Keratinocyte (primary cell): ENCODE measurements around the gene DIDO1. TPM values are rescaled to one million over a fixed set of nuclear protein-coding genes. Genes with fewer than 3 reads are reported as not detected.

Experiments used
- DNase-seq: peaks from one replicate; pipeline ENCODE4 v3.0.0-alpha.2; 2011; ENCODE audit warnings: low read depth, missing footprints, low spot score
- FAIRE-seq: peaks from 2 replicates; lab custom pipeline; 2011; peaks lifted over from hg19 to GRCh38; lab: Jason Lieb, UNC
- H2AFZ ChIP-seq: 2 replicates; pipeline ENCODE4 v1.6.0; 2012; ENCODE audit warnings: low read length, control low read depth, inconsistent platforms; ENCODE audit not compliant: control insufficient read depth
- H3K27ac ChIP-seq: 2 replicates; pipeline ENCODE4 v1.5.1; 2011; ENCODE audit warnings: low read length; ENCODE audit not compliant: control insufficient read depth, insufficient read depth
- H3K27me3 ChIP-seq: 3 replicates; pipeline ENCODE4 v1.6.0; 2011; ENCODE audit warnings: low read length; ENCODE audit not compliant: control insufficient read depth, insufficient read depth; ENCODE audit errors: extremely low read depth
- H3K36me3 ChIP-seq, 2 experiments: 2 replicates in 1 of 2; 3 replicates in 1 of 2; pipeline ENCODE4 v1.5.1; 2011; ENCODE audit warnings: low read length in 2 of 2, mild to moderate bottlenecking in 1 of 2; ENCODE audit not compliant: control insufficient read depth in 2 of 2, insufficient read depth in 2 of 2; ENCODE audit errors: extremely low read depth in 1 of 2
- H3K4me1 ChIP-seq: 3 replicates; pipeline ENCODE4 v1.5.1; 2011; ENCODE audit warnings: low read length; ENCODE audit not compliant: control insufficient read depth, insufficient read depth; ENCODE audit errors: extremely low read depth
- H3K4me2 ChIP-seq: 3 replicates; pipeline ENCODE4 v1.6.0; 2011; ENCODE audit warnings: low read depth, low read length; ENCODE audit not compliant: control insufficient read depth, insufficient read depth; ENCODE audit errors: extremely low read depth
- H3K4me3 ChIP-seq, 3 experiments: fragments of 200-600 bp in 1 of 3; sonication (generic) in 1 of 3; 2 replicates in 2 of 3; 3 replicates in 1 of 3; pipeline ENCODE4 v1.5.1; 2011 to 2016; ENCODE audit warnings: low read length in 3 of 3, mild to moderate bottlenecking in 3 of 3, control low read depth in 2 of 3, inconsistent platforms in 1 of 3, low read depth in 1 of 3, mixed read lengths in 1 of 3, mixed run types in 1 of 3, moderate library complexity in 1 of 3; ENCODE audit not compliant: control insufficient read depth in 2 of 3, insufficient read depth in 2 of 3; ENCODE audit errors: extremely low read depth in 1 of 3
- H3K79me2 ChIP-seq: 2 replicates; pipeline ENCODE4 v1.6.0; 2012; ENCODE audit warnings: low read length; ENCODE audit not compliant: control insufficient read depth, insufficient read depth
- H3K9ac ChIP-seq: 3 replicates; pipeline ENCODE4 v1.6.0; 2011; ENCODE audit warnings: low read length; ENCODE audit not compliant: control insufficient read depth, insufficient read depth; ENCODE audit errors: extremely low read depth
- H3K9me1 ChIP-seq: 3 replicates; pipeline ENCODE4 v1.6.0; 2011; ENCODE audit warnings: low read length; ENCODE audit not compliant: control insufficient read depth, insufficient read depth; ENCODE audit errors: extremely low read depth
- H3K9me3 ChIP-seq: 2 replicates; pipeline ENCODE4 v1.5.1; 2012; ENCODE audit warnings: low read depth, low read length; ENCODE audit not compliant: control insufficient read depth
- H4K20me1 ChIP-seq: 3 replicates; pipeline ENCODE4 v1.6.0; 2011; ENCODE audit warnings: low read length; ENCODE audit not compliant: control insufficient read depth, insufficient read depth; ENCODE audit errors: extremely low read depth
- CTCF ChIP-seq, 3 experiments: IDR thresholded peaks in 1 of 3; conservative IDR thresholded peaks in 1 of 3; optimal IDR thresholded peaks in 1 of 3; 2 replicates in 2 of 3; 3 replicates in 1 of 3; pipeline versions ENCODE3 to v1.5.1; 2011; ENCODE audit warnings: low read length in 3 of 3, mild to moderate bottlenecking in 3 of 3, moderate library complexity in 2 of 3, control low read depth in 1 of 3, inconsistent platforms in 1 of 3; ENCODE audit not compliant: insufficient read depth in 2 of 3; ENCODE audit errors: extremely low read depth in 1 of 3
- EZH2 ChIP-seq: IDR thresholded peaks from one replicate; pipeline ENCODE4 v1.6.1; 2012; ENCODE audit warnings: inconsistent platforms, mild to moderate bottlenecking, low read length, moderate library complexity
- dilution Hi-C: fragments of 300-500 bp; cut with MboI; formaldehyde crosslinking; loops from one replicate; pipeline ENCODE4 v1.7.0; 2020; ENCODE audit warnings: low sequenced_read_pairs; ENCODE audit not compliant: extremely low pct_ligation_motif_present
- polyA plus RNA-seq, 5 experiments: library from polyadenylated mRNA; depleted of rRNA in 3 of 5; stranded (reverse) in 3 of 5; stranded (forward) in 1 of 5; unstranded in 1 of 5; fragments of >200 nt; gene quantifications; 1 replicate in 1 of 5; 2 replicates in 3 of 5; 3 replicates in 1 of 5; pipeline versions ENCODE4 v1.2.1 to v1.2.3, GENCODE V29; 2011 to 2012; ENCODE audit warnings: missing spikeins in 2 of 5, low read depth in 1 of 5, low replicate concordance in 1 of 5

DIDO1 gene
- polyA plus RNA-seq, 1 donor (not counting 4 experiments of a cell fraction or from before 2014, with no cell fraction given): 14.2 TPM

GRCh38 chr20:62916703-62917476 lies 9.4 kb downstream of the DIDO1 start:
- dilution Hi-C loops: no loop called here
- Histone ChIP-seq H3K36me3 (peaks cover 10 to 24% of the 10 kb centered on the region in 2 experiments), H3K9me1 (peaks cover 10% of the 10 kb centered on the region), H3K9ac (no peak overlapping the region), H3K27me3 (no peaks in the 10 kb centered on the region), H2AFZ (no peak overlapping the region), H3K4me2 (no peak overlapping the region), H3K9me3 (no peaks in the 10 kb centered on the region), H3K4me1 (peaks cover 18% of the 10 kb centered on the region), H3K27ac (no peak overlapping the region), H3K4me3 (no peak overlapping the region), H4K20me1 (peaks cover 69% of the 10 kb centered on the region), H3K79me2 (peaks cover 99% of the 10 kb centered on the region)
- TF ChIP-seq CTCF (optimal IDR thresholded peaks at IDR 0.05 in 1 of 3, IDR thresholded peaks at IDR 0.05 in 1 of 3, conservative IDR thresholded peaks at IDR 0.05 in 1 of 3; ENCODE audit: extremely low read depth in 1 of 3, insufficient read depth in 2 of 3, low read length in 3 of 3): no peak
- TF ChIP-seq EZH2: no peak
- no peak for FAIRE-seq
- DNase-seq: no peak

- dilution Hi-C loops: no loop called here
- H3K27ac ChIP-seq: no peak overlapping the region
Observed at GRCh38 chr20:62914970-62915457, 11.3 kb downstream of the DIDO1 start.

More at GRCh38 chr20:62914970-62915457, 11.3 kb downstream of the DIDO1 start:
- FAIRE-seq (no peak), DNase-seq (no peak)
- H4K20me1 ChIP-seq: peaks cover 56% of the 10 kb centered on the region
- peaks cover 4% of the 10 kb centered on the region for H3K9me1 ChIP-seq
- no peaks in the 10 kb centered on the region for H3K9me3 ChIP-seq
- H3K9ac ChIP-seq: no peak overlapping the region
- H3K27me3 ChIP-seq: no peaks in the 10 kb centered on the region
- H2AFZ ChIP-seq: no peak overlapping the region
- no peak overlapping the region for H3K4me2 ChIP-seq
- no peak overlapping the region for H3K4me3 ChIP-seq
- H3K4me1 ChIP-seq: peaks cover 4% of the 10 kb centered on the region
- TF ChIP-seq EZH2: no peak
- TF ChIP-seq CTCF (optimal IDR thresholded peaks at IDR 0.05 in 1 of 3, IDR thresholded peaks at IDR 0.05 in 1 of 3, conservative IDR thresholded peaks at IDR 0.05 in 1 of 3; ENCODE audit: extremely low read depth in 1 of 3, insufficient read depth in 2 of 3, low read length in 3 of 3): no peak
- peaks cover 99% of the 10 kb centered on the region for H3K79me2 ChIP-seq
- peaks cover 26 to 43% of the 10 kb centered on the region in 2 experiments for H3K36me3 ChIP-seq
